Lung (tissue), 12 donors: ENCODE data around the gene ARHGEF4. TPM values are rescaled to one million over a fixed set of nuclear protein-coding genes. Genes with fewer than 3 reads are reported as not detected.

ENCODE experiments used
- ATAC-seq: fragments of 200-7000 bp; cut with Tn5 transposase; one replicate; pipeline ENCODE4 v1.9.1; 2020; ENCODE audit warnings: moderate number of reproducible peaks; ENCODE audit not compliant: insufficient read depth, low FRiP score
- DNase-seq, 3 donors: peaks; one replicate each; pipeline ENCODE4 v3.0.0-alpha.2; 2013 to 2017
- H3K27ac ChIP-seq, 2 donors: one replicate each; pipeline ENCODE4 v1.5.1; 2013; ENCODE audit warnings: mild to moderate bottlenecking in 2 of 2, moderate library complexity in 2 of 2, control low read depth in 1 of 2, inconsistent platforms in 1 of 2, low read depth in 1 of 2, low read length in 1 of 2
- H3K27me3 ChIP-seq, 3 donors: one replicate each; pipeline ENCODE4 v1.5.1; 2013; ENCODE audit warnings: low read length in 2 of 3; ENCODE audit not compliant: control insufficient read depth in 3 of 3, insufficient read depth in 3 of 3
- H3K36me3 ChIP-seq, 4 donors: one replicate each; pipeline ENCODE4 v1.5.1; 2013; ENCODE audit warnings: low read length in 4 of 4, mild to moderate bottlenecking in 1 of 4, moderate library complexity in 1 of 4; ENCODE audit not compliant: control insufficient read depth in 4 of 4, insufficient read depth in 4 of 4
- H3K4me1 ChIP-seq, 5 donors: one replicate each; pipeline ENCODE4 v1.5.1; 2013; ENCODE audit warnings: low read length in 5 of 5, mild to moderate bottlenecking in 2 of 5, moderate library complexity in 1 of 5; ENCODE audit not compliant: control insufficient read depth in 5 of 5, insufficient read depth in 5 of 5
- H3K4me3 ChIP-seq: one replicate; pipeline ENCODE4 v1.5.1; 2013; ENCODE audit warnings: mild to moderate bottlenecking, control low read depth, moderate library complexity
- H3K9ac ChIP-seq, 2 donors: one replicate each; pipeline ENCODE4 v1.5.1; 2013; ENCODE audit warnings: low read length in 2 of 2, control low read depth in 1 of 2; ENCODE audit not compliant: insufficient read depth in 1 of 2
- H3K9me3 ChIP-seq, 4 donors: one replicate each; pipeline ENCODE4 v1.5.1; 2013; ENCODE audit warnings: low read length in 3 of 4, mild to moderate bottlenecking in 1 of 4, moderate library complexity in 1 of 4; ENCODE audit not compliant: control insufficient read depth in 4 of 4, insufficient read depth in 3 of 4
- WGBS, 2 donors: extraction: QIAGEN DNeasy Blood & Tissue Kit; methylation state at CpG; one replicate each; pipeline ENCODE4 v1.1.7; 2013; 5-methylcytosine and 5-hydroxymethylcytosine counted together
- polyA plus RNA-seq, 2 donors: library from polyadenylated mRNA; stranded (reverse); fragments of 200-250 nt; gene quantifications; one replicate each; pipeline ENCODE4 v1.2.1, GENCODE V29; 2013
- total RNA-seq, 2 donors: library from RNA; depleted of rRNA in 1 of 2; stranded (reverse); fragments of >200 nt in 1 of 2; gene quantifications; one replicate each; pipeline ENCODE4 v1.2.1, GENCODE V29; 2014 to 2021
- TF ChIP-seq, protein P1 (sequence below): IDR thresholded peaks from 2 replicates; pipeline ENCODE4 v1.5.1; 2012; ENCODE audit warnings: mild to moderate bottlenecking; ENCODE audit errors: control extremely low read depth, extremely low read depth
- donor health status: control.
- donor health status: control.
- donor health status: Bipolar disorder and iron deficiency.
- donor health status: healthy.
- donor health status: DM: yes; HTN: yes; CAD: no.

Gene ARHGEF4
- total and polyA plus RNA-seq, 4 donors: 1.8 to 15.9 (median 6.9) TPM

GRCh38 chr2:130832296-130832940 is 4.3 kb upstream of the ARHGEF4 start:
- 74 to 89% methylated on average over 12 of the region's 12 CpGs for WGBS, 2 donors

DNA sequence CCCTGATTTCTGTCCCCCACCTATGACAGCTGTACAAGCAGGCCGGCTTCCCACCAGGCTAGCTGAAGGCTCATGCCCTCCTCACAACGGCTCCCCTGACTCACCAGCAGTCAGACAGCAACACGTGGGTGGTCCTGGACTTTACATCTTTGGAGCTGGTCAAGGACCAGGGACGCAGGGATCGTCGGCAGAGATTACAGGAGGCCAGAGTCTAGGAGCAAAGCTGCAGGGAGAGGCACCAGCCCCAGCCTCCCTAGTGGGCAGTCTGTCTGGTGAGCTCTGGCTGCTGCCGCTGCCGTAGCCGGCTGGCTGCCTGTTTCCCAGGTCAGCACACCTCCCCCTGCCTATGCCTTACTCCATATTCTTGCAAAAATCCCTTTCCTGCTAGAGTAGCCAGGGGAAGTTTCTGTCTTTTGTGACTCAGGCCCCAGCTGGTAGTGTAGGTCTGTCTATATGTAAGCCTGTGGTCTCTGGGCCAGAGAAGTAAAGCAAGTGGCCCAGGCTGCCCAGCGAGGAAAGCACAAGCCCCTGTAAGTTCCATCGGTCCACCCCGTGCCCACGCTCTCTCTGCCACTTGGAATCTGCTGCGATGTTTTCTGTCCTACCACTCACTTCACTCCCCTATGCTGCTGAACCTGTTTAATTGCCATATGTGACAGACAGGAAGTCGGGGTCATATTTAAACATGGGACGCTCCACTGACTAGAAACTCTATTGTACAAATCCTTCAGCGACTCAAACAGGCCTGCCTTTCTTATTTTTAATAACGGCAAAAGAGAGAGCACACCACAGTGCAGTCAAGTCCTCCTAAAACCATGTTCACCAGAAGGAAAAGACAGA is 2.4 kb upstream of the ARHGEF4 start:
- WGBS, 2 donors: 60 to 69% methylated on average over 18 of the region's 18 CpGs
- Histone ChIP-seq H3K36me3 (no peaks in the 10 kb centered on the region), H3K9ac (no peak overlapping the region), H3K4me3 (no peak overlapping the region), H3K27me3 (peaks cover 0 to 35% (median 25%) of the 10 kb centered on the region in 3 donors), H3K9me3 (peaks cover 0 to 2% (median 0%) of the 10 kb centered on the region in 4 donors), H3K4me1 (no peaks in the 10 kb centered on the region), H3K27ac (no peak overlapping the region)
- ATAC-seq (no peak), DNase-seq (peak in 1 of 3 donors; percentile 32)
- TF ChIP-seq, protein P1, sequence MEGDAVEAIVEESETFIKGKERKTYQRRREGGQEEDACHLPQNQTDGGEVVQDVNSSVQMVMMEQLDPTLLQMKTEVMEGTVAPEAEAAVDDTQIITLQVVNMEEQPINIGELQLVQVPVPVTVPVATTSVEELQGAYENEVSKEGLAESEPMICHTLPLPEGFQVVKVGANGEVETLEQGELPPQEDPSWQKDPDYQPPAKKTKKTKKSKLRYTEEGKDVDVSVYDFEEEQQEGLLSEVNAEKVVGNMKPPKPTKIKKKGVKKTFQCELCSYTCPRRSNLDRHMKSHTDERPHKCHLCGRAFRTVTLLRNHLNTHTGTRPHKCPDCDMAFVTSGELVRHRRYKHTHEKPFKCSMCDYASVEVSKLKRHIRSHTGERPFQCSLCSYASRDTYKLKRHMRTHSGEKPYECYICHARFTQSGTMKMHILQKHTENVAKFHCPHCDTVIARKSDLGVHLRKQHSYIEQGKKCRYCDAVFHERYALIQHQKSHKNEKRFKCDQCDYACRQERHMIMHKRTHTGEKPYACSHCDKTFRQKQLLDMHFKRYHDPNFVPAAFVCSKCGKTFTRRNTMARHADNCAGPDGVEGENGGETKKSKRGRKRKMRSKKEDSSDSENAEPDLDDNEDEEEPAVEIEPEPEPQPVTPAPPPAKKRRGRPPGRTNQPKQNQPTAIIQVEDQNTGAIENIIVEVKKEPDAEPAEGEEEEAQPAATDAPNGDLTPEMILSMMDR: no peak

More at GRCh38 chr2:130832296-130832940, 4.3 kb upstream of the ARHGEF4 start:
- peaks cover 0 to 16% (median 15%) of the 10 kb centered on the region in 3 donors for H3K27me3 ChIP-seq
- H3K4me3 ChIP-seq: no peak overlapping the region
- peaks cover 0 to 4% (median 0%) of the 10 kb centered on the region in 4 donors for H3K9me3 ChIP-seq
- ATAC-seq (no peak), DNase-seq (no peak)
- no peaks in the 10 kb centered on the region for H3K4me1 ChIP-seq
- H3K27ac ChIP-seq: no peak overlapping the region
- no peaks in the 10 kb centered on the region for H3K36me3 ChIP-seq
- TF ChIP-seq, protein P1: no peak
- H3K9ac ChIP-seq: no peak overlapping the region

- no peak for DNase-seq
- Histone ChIP-seq H3K9ac (no peak overlapping the region), H3K4me3 (no peak overlapping the region), H3K9me3 (peaks cover 0 to 2% (median 0%) of the 10 kb centered on the region in 4 donors), H3K27me3 (peaks cover 0 to 40% (median 28%) of the 10 kb centered on the region in 3 donors), H3K4me1 (no peaks in the 10 kb centered on the region), H3K27ac (no peak overlapping the region), H3K36me3 (no peaks in the 10 kb centered on the region)
- ATAC-seq: no peak
- WGBS, 2 donors: 87 to 92% methylated on average over 18 of the region's 18 CpGs
- TF ChIP-seq, protein P1: no peak
These were observed 1.6 kb upstream of the ARHGEF4 start for GRCh38 chr2:130834931-130835765.
